Activated T-cell treated with anti-CD3 and anti-CD28 coated beads, Interleukin-2, amount 50 U/mL, for 72 hours (primary cell): ENCODE measurements around the gene LRRC53. TPM values are rescaled to one million over a fixed set of nuclear protein-coding genes. Genes with fewer than 3 reads are reported as not detected.

Source experiments
- ATAC-seq, 2 donors: fragments of 150-1000 bp; cut with Tn5 transposase; replicated peaks in 1 of 2; 2 replicates each; pipeline ENCODE4 v1.10.0; 2021; ENCODE audit warnings: moderate library complexity in 2 of 2, mild to moderate bottlenecking in 1 of 2
- DNase-seq, 2 donors: peaks; one replicate each; pipeline ENCODE4 v3.0.0; 2021 to 2022; ENCODE audit warnings: mixed read lengths in 1 of 2
- H3K27ac Mint-ChIP-seq: one replicate; pipeline ENCODE4 v1.8.0; 2022; ENCODE audit warnings: mild to moderate bottlenecking, moderate library complexity, mixed read lengths
- H3K27me3 Mint-ChIP-seq: one replicate; pipeline ENCODE4 v1.8.0; 2022; ENCODE audit warnings: low read depth, mixed read lengths
- H3K36me3 Mint-ChIP-seq, 2 donors: one replicate each; pipeline ENCODE4 v1.8.0; 2022; ENCODE audit warnings: mixed read lengths in 2 of 2, mild to moderate bottlenecking in 1 of 2; ENCODE audit not compliant: insufficient read depth in 2 of 2
- H3K4me1 Mint-ChIP-seq: one replicate; pipeline ENCODE4 v1.8.0; 2022; ENCODE audit warnings: low read depth, mixed read lengths
- H3K4me3 Mint-ChIP-seq, 2 donors: one replicate each; pipeline ENCODE4 v1.8.0; 2022; ENCODE audit warnings: mild to moderate bottlenecking in 2 of 2, mixed read lengths in 2 of 2, moderate library complexity in 2 of 2
- H3K9me3 Mint-ChIP-seq, 2 donors: one replicate each; pipeline ENCODE4 v1.8.0; 2022; ENCODE audit warnings: mixed read lengths in 2 of 2
- total RNA-seq, 2 donors: library from RNA; stranded (reverse); gene quantifications; one replicate each; pipeline ENCODE4 v1.2.3, GENCODE V29; 2022

Gene LRRC53, protein sequence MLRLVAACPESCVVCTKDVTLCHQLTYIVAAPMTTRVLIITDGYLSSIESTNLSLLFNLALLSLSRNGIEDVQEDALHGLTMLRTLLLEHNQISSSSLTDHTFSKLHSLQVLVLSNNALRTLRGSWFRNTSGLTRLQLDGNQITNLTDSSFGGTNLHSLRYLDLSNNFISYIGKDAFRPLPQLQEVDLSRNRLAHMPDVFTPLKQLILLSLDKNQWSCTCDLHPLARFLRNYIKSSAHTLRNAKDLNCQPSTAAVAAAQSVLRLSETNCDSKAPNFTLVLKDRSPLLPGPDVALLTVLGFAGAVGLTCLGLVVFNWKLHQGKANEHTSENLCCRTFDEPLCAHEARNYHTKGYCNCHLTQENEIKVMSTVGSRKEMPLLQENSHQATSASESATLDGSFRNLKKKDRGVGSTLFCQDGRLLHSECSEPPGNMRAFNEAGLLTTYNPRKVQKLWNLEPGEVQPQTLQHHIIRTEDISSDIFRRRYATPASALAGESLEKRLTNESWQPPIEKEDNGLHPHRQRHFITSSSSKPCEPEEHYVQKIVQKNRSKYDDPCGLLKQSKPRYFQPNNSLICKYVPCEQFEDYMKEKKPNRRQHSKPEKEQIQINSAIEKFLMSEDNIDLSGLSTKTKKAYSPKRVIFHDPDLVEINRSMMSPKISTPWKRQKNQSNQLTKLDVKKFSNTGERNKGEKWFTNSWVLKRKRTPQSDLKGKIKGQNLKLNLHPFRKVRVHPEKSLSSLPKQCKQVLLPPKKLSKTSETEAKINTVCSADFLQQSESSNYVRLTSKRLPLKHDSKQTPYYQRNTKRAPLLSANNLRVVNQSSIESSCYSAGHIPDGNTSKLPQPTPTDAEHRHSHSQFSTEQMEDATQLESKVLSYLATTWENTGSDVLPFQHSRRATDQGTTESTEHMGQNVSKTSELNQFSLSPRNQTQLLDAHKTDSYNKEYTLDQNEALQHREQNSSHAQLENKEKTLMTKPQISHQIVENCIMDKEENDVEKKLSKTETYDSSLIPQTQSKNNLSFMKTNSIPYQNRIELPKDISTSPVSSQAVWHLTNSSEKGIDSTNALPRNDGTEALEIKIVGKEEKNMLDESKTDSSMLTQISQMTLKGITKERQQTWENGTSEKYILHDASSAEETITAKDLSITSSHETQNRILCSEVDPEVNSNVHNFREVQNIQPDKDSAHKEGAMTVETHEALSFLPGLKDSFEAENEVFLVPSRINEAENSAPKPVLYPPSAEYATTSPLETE
- total RNA-seq, result not detected

GRCh38 chr1:74512170-74512915 is at the start of gene LRRC53:
Gene LRRC53 (minus strand): TSS chr1:74512611. CDS start chr1:74483349, 29,262 bp downstream.
- DNase-seq (no peak), ATAC-seq (no peak)
- Mint-ChIP-seq H3K27ac (no peak within 1 kb of the TSS), H3K4me3 (no peak within 1 kb of the TSS), H3K36me3 (no peaks in the 10 kb centered on the region), H3K9me3 (peaks cover 0 to 2% of the 10 kb centered on the region in 2 donors), H3K27me3 (no peaks in the 10 kb centered on the region), H3K4me1 (no peaks in the 10 kb centered on the region)

DNA sequence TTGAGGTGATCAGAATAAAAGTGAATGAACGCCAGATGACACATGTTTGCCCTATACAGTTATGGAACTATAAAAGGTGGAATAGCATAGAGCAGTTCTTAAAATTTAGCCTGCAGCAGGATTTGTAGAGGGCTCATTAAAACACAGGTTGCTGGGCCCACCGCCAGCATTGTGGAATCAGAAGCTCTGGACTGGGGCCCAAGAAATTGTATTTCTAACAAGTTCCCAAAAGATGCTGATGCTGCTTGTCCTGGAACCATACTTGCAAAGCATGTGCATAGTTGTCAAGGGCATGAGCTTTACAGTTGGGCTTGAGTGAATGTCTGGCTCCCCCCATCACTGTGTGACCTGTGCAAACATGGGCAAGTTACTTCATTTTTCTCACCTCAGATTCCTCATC is 37.5 kb upstream of the LRRC53 start:
- DNase-seq (no peak), ATAC-seq (no peak)
- Mint-ChIP-seq H3K9me3 (no peaks in the 10 kb centered on the region), H3K27me3 (no peaks in the 10 kb centered on the region), H3K4me1 (no peaks in the 10 kb centered on the region), H3K36me3 (no peaks in the 10 kb centered on the region), H3K27ac (no peak overlapping the region), H3K4me3 (no peak overlapping the region)

DNA sequence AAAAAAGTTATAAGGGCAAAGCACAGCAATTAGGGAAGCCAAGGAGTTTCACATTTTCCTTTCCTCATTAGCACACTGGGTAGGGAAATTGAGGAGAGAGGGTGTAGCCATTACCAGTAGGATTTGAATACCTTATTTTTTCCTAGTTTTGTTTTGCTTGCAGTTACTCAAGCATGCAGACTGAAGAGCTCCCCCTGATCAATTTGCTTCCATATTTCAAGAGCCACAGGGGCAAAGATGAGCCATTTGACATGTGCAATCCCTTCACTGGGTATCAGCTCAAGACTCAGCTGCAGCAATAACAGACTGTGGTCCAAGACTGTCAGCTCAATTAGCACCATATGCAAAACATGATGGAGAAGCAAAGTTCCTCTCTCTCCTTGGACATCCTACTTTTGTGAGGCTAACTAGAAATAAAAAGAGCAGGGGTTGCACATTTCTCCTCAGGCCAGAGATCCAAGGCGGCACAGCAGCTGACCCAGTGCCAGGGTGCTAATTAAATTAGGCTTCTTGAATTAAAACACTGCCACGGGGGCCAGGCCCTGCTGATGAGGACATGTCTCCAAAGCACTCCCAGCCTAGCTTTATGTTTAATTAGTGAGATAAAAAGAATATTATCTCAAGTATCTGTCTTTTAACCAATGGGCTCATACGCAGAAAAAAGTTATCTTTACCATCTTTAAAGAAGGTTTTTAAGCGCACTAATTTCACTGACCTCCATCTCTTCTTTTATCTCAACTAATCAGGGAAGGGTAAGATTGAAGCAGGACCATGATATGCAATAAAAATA is 36.7 kb upstream of the LRRC53 start:
- no peak overlapping the region for H3K4me3 Mint-ChIP-seq
- no peaks in the 10 kb centered on the region for H3K4me1 Mint-ChIP-seq
- DNase-seq (no peak), ATAC-seq (no peak)
- H3K27me3 Mint-ChIP-seq, result no peaks in the 10 kb centered on the region
- no peak overlapping the region for H3K27ac Mint-ChIP-seq
- H3K36me3 Mint-ChIP-seq, result no peaks in the 10 kb centered on the region
- H3K9me3 Mint-ChIP-seq, result no peaks in the 10 kb centered on the region

DNA sequence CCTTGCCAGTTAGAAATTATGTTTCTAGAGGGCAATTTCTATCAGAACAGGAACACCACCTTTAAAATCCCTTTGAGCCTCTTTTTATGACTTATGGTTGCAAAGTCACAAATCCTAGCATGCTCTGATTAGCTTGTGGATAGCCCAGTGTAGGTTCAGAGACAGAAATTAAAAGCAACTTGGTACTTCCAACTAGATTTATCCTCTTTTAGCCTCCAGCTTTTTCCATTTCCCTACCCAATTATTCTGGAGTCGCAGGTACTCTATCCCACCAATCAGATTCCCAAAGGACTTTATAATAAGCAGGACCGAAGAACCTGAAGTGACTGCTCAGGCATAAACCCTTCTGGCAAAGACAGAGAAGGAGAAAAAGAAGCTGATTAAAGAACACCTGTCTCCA is 33.4 kb upstream of the LRRC53 start:
- Mint-ChIP-seq H3K36me3 (no peaks in the 10 kb centered on the region), H3K4me3 (no peak overlapping the region), H3K4me1 (no peaks in the 10 kb centered on the region), H3K27me3 (no peaks in the 10 kb centered on the region), H3K27ac (no peak overlapping the region), H3K9me3 (no peaks in the 10 kb centered on the region)
- ATAC-seq (no peak), DNase-seq (no peak)

GRCh38 chr1:74534241-74534640 is 21.8 kb upstream of the LRRC53 start:
- Mint-ChIP-seq H3K4me3 (no peak overlapping the region), H3K27me3 (no peaks in the 10 kb centered on the region), H3K36me3 (no peaks in the 10 kb centered on the region), H3K4me1 (no peaks in the 10 kb centered on the region), H3K27ac (no peak overlapping the region), H3K9me3 (no peaks in the 10 kb centered on the region)
- DNase-seq, result no peak
- ATAC-seq, result no peak

DNA sequence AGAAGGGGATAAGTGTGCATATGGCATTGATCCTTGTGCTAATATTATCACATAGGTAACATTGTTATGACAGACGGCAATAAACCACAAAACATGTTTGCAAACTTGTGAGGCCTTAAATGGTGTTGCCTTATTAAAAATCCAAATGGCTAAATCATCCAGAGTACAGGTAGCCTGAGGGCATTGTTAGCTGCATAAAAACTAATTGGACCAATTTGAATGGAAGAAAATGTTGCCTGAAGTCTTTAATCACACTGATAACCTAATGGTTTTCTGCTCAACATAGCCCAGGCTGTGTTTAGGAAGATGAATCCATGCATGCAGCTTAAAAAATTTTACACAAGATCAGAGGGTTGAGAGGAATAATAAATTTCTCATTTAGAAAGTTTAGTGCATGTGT is 19.4 kb upstream of the LRRC53 start:
- peaks cover 11% of the 10 kb centered on the region for H3K27me3 Mint-ChIP-seq
- no peak overlapping the region for H3K4me3 Mint-ChIP-seq
- H3K9me3 Mint-ChIP-seq, result no peaks in the 10 kb centered on the region
- H3K27ac Mint-ChIP-seq, result no peak overlapping the region
- no peak for DNase-seq
- no peak for ATAC-seq
- no peaks in the 10 kb centered on the region for H3K36me3 Mint-ChIP-seq
- no peaks in the 10 kb centered on the region for H3K4me1 Mint-ChIP-seq

DNA sequence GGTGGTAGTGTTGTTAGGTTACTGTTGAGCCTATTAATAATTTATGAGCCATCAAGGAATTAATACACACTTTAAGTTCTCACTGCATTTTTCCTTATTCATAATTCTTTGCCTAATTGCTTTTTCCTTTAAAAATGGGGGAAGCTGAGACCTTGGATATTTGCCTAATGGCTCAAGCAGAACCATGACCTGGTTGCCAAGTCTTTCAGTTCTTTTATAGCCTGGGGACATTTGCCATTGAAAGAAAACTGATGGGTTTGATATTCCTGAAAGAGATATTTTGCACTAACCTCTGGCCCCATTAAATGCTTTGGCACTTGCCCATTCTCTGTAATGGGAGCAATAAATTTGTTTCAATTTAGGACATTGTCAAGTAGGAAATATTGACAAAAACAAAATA is 18.5 kb upstream of the LRRC53 start:
- no peak overlapping the region for H3K27ac Mint-ChIP-seq
- H3K4me3 Mint-ChIP-seq, result no peak overlapping the region
- peaks cover 11% of the 10 kb centered on the region for H3K27me3 Mint-ChIP-seq
- no peaks in the 10 kb centered on the region for H3K9me3 Mint-ChIP-seq
- no peak for ATAC-seq
- H3K4me1 Mint-ChIP-seq, result no peaks in the 10 kb centered on the region
- no peak for DNase-seq
- no peaks in the 10 kb centered on the region for H3K36me3 Mint-ChIP-seq

DNA sequence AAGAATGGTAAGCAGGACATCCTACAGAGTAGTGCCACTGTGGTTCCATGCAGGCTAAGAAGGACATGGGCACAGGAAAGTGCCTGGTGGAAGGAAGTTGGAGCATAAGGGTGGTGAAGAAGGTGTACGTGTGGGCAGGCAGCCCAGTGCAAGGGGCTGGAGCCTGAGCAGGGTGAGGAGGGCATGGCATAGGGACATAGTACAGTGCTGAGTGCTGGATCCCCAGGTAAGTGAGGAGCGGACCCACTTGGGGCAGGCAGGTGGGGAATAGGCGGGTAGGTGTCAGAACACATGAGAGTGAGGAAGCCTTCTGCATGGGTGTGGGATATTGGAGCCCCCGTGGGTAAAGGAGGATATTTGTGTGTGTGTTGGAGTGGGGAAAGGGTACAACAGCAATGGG is 15.7 kb upstream of the LRRC53 start:
- peaks cover 11% of the 10 kb centered on the region for H3K27me3 Mint-ChIP-seq
- no peaks in the 10 kb centered on the region for H3K9me3 Mint-ChIP-seq
- H3K4me1 Mint-ChIP-seq, result no peaks in the 10 kb centered on the region
- DNase-seq (no peak), ATAC-seq (no peak)
- H3K36me3 Mint-ChIP-seq, result no peaks in the 10 kb centered on the region
- no peak overlapping the region for H3K27ac Mint-ChIP-seq
- no peak overlapping the region for H3K4me3 Mint-ChIP-seq

- no peak overlapping the region for H3K4me3 Mint-ChIP-seq
- no peaks in the 10 kb centered on the region for H3K9me3 Mint-ChIP-seq
- H3K4me1 Mint-ChIP-seq, result no peaks in the 10 kb centered on the region
- H3K27me3 Mint-ChIP-seq, result peaks cover 11% of the 10 kb centered on the region
- H3K36me3 Mint-ChIP-seq, result no peaks in the 10 kb centered on the region
- DNase-seq (no peak), ATAC-seq (no peak)
- no peak overlapping the region for H3K27ac Mint-ChIP-seq
Observed at GRCh38 chr1:74526708-74527107, 14.3 kb upstream of the LRRC53 start.

DNA sequence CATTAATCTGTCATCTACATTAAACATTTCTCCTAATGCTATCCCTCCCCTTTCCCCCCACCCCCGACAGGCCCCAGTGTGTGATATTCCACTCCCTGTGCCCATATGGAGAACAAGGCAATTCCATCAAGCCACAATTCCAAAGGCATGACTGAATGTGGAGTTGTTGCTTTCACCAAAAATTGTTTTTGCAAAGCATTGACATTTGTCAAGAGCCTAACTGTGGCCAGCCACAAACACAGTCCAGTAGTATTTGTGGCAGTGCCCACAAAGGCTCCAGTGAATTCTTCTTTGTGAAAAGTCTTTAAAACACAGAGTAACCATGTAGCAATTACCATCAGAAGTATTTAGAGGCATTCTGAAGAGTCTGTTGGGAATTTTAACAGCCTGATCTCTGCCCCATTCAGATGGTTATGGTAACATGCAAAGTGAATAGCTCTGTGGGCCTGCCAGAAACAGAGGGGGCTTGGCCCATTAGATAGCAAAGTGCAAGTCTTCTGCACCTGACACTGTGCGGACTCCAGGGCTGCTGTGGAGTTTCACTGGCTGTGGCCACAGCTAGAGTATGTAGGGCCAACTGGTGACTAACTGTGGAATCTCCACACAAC is 11.6 kb upstream of the LRRC53 start:
- H3K4me3 Mint-ChIP-seq, result no peak overlapping the region
- ATAC-seq, result no peak
- H3K9me3 Mint-ChIP-seq, result no peaks in the 10 kb centered on the region
- no peaks in the 10 kb centered on the region for H3K4me1 Mint-ChIP-seq
- no peak for DNase-seq
- no peak overlapping the region for H3K27ac Mint-ChIP-seq
- peaks cover 11% of the 10 kb centered on the region for H3K27me3 Mint-ChIP-seq
- no peaks in the 10 kb centered on the region for H3K36me3 Mint-ChIP-seq

DNA sequence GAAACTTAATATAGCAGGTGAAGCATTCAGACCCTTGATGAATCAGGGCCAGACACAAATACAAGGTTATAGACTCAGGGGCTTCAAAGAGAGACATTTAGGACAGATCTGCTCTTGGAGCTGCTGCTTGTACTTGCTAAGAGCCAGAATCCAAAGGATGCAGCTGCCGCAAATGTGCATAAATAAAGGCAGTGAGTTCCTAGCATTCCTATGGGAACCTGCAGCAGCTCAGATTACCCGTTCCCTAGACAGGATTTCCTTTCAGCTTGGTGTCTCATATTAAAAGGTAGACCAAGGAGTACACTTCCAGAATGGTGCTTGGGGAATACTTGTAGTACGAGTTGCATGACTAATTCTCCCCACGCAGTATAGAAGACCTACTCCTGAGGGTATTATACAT is 9.7 kb upstream of the LRRC53 start:
- Mint-ChIP-seq H3K4me1 (no peaks in the 10 kb centered on the region), H3K36me3 (no peaks in the 10 kb centered on the region), H3K4me3 (no peak overlapping the region), H3K27me3 (no peaks in the 10 kb centered on the region), H3K9me3 (no peaks in the 10 kb centered on the region), H3K27ac (no peak overlapping the region)
- ATAC-seq (no peak), DNase-seq (no peak)

DNA sequence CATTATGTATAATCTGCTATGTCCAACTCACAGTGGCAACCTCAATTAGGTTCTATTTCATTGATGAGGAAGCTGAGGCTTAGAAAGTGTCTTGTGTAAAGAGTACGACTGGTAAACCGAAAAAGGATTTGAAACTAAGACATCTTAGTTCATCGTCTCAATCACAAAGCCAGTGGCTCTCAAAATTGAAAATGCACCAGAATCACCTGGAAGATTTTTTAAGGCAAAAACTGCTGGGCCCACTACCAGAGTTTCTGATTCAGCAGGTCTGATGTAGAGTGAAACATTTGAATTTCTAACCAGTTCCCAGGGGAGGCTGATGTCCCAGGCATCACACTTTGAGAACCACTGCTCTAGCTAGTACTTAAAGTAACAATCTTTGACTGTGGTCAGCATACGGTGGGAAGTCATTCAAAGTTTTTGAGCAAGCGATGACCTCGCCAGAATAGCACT is 5.2 kb upstream of the LRRC53 start:
- H3K36me3 Mint-ChIP-seq, result no peaks in the 10 kb centered on the region
- no peak for ATAC-seq
- no peak overlapping the region for H3K4me3 Mint-ChIP-seq
- DNase-seq, result no peak
- H3K9me3 Mint-ChIP-seq, result no peaks in the 10 kb centered on the region
- no peaks in the 10 kb centered on the region for H3K4me1 Mint-ChIP-seq
- no peak overlapping the region for H3K27ac Mint-ChIP-seq
- no peaks in the 10 kb centered on the region for H3K27me3 Mint-ChIP-seq
